HUDEP-2 (cell line): ENCODE measurements around the gene ATP5F1E.
"Not testable (repeated sequence)": the region's sequence is repeated elsewhere in the genome, so short reads cannot be mapped to it uniquely, and the experiment has no call there.

Experiments used
- DNase-seq, 76 experiments: peaks; one replicate each; lab custom pipeline; 2025; ENCODE audit not compliant: unreplicated experiment in 76 of 76; lab: John Stamatoyannopoulos, UW

Gene ATP5F1E

GRCh38 chr20:59044295-59044694, 12.2 kb upstream of the ATP5F1E start:
- no peak for DNase-seq

- DNase-seq, result no peak
These were observed 11.6 kb upstream of the ATP5F1E start for GRCh38 chr20:59043698-59044097.

- peak in 74 of 76 experiments; percentile 33 to 94 (median 88) for DNase-seq
These were observed 10.9 kb upstream of the ATP5F1E start for GRCh38 chr20:59042796-59043631.

GRCh38 chr20:59042151-59042795, 10.1 kb upstream of the ATP5F1E start, which contains the start of gene PRELID3B:
PRELID3B (minus strand) TSS chr20:59042786; CDS start chr20:59042730, 56 bp downstream.
- DNase-seq, result peak in 13 of 76 experiments; percentile 12 to 64 (median 41)

- not testable (repeated sequence) for DNase-seq
These were observed 9.4 kb upstream of the ATP5F1E start for GRCh38 chr20:59041487-59041886.

GRCh38 chr20:59040667-59041066, 8.5 kb upstream of the ATP5F1E start:
- DNase-seq, result no peak

- no peak for DNase-seq
These were observed 7.1 kb upstream of the ATP5F1E start for GRCh38 chr20:59039233-59039632.

GRCh38 chr20:59037386-59037785, 5.3 kb upstream of the ATP5F1E start:
- DNase-seq, result no peak

- DNase-seq, result no peak
These were observed 3.2 kb upstream of the ATP5F1E start for GRCh38 chr20:59035381-59035780.

- no peak for DNase-seq
These were observed 1.6 kb upstream of the ATP5F1E start for GRCh38 chr20:59033616-59034165.

- DNase-seq, result no peak
These were observed 958 bp upstream of the ATP5F1E start for GRCh38 chr20:59033093-59033492.

- no peak for DNase-seq
These were observed 551 bp upstream of the ATP5F1E start for GRCh38 chr20:59032713-59033059.

- DNase-seq, result no peak
These were observed 542 bp downstream of the ATP5F1E start for GRCh38 chr20:59031564-59032022.

- DNase-seq, result peak in 1 of 76 experiments; percentile 9
These were observed 1.1 kb downstream of the ATP5F1E start for GRCh38 chr20:59030911-59031563.

GRCh38 chr20:59028812-59029211, 3.3 kb downstream of the ATP5F1E start:
- no peak for DNase-seq

GRCh38 chr20:59027741-59028320, 4.3 kb downstream of the ATP5F1E start:
- DNase-seq, result no peak

GRCh38 chr20:59026904-59027740, 5.0 kb downstream of the ATP5F1E start:
- DNase-seq, result no peak

GRCh38 chr20:59025511-59025910, 6.6 kb downstream of the ATP5F1E start:
- no peak for DNase-seq

GRCh38 chr20:59025086-59025485, 7.0 kb downstream of the ATP5F1E start:
- DNase-seq, result no peak

- DNase-seq, result no peak
These were observed 8.0 kb downstream of the ATP5F1E start for GRCh38 chr20:59024111-59024530.
